Measurements from ENCODE around the gene CEP135.
"Not testable (repeated sequence)": the region's sequence is repeated elsewhere in the genome, so short reads cannot be mapped to it uniquely, and the experiment has no call there.

The CEP135 gene

DNA sequence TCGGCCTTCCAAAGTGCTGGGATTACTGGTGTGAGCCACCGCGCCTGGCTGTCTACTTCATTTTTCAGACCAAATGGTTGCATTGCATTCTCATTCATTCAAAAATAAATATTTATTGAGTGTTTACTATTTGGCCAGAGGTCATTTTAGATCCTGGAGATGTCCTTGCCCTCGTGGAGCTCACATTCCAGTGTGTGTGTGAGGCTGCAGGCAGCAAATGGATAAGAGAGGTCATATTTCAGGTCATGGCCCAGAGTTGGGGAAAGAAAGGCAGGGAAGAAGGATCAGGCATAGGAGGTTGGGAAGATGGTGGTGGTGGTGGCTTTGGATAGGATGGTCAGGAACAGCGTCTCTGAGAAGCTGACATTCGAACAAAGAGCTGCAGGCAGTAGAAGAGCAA, 119.1 kb downstream of the CEP135 start:
- TF ChIP-seq, protein P1, sequence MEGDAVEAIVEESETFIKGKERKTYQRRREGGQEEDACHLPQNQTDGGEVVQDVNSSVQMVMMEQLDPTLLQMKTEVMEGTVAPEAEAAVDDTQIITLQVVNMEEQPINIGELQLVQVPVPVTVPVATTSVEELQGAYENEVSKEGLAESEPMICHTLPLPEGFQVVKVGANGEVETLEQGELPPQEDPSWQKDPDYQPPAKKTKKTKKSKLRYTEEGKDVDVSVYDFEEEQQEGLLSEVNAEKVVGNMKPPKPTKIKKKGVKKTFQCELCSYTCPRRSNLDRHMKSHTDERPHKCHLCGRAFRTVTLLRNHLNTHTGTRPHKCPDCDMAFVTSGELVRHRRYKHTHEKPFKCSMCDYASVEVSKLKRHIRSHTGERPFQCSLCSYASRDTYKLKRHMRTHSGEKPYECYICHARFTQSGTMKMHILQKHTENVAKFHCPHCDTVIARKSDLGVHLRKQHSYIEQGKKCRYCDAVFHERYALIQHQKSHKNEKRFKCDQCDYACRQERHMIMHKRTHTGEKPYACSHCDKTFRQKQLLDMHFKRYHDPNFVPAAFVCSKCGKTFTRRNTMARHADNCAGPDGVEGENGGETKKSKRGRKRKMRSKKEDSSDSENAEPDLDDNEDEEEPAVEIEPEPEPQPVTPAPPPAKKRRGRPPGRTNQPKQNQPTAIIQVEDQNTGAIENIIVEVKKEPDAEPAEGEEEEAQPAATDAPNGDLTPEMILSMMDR (IDR thresholded peaks at IDR 0.05; ENCODE audit: low read depth, low read length) = no peak
- no peaks in the 10 kb centered on the region for H3K27me3 ChIP-seq
- no peak overlapping the region for H3K4me3 ChIP-seq (ENCODE audit: low read depth, low read length)
- H3K4me1 ChIP-seq = no peaks in the 10 kb centered on the region
- no peak for DNase-seq
- H3K9me3 ChIP-seq = no peaks in the 10 kb centered on the region; the same call in 1 of the 2 replicates
- peaks cover 12% of the 10 kb centered on the region for H3K36me3 ChIP-seq

DNA sequence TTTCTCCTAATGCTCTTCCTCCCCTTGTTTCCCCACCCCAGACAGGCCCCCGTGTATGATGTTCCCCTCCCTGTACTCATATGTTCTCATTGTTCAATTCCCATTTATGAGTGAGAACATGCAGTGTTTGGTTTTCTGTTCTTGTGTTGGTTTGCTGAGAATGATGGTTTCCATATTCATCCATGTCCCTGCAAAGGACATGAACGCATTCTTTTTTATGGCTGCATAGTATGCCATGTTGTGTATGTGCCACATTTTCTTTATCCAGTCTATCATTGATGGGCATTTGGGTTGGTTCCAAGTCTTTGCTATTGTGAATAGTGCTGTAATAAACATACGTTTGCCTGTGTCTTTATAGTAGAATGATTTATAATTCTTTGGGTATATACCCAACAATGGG, 124.0 kb downstream of the CEP135 start:
- H3K4me3 ChIP-seq (ENCODE audit: low read depth, low read length); H3K36me3 ChIP-seq; H3K27me3 ChIP-seq; H3K4me1 ChIP-seq; H3K9me3 ChIP-seq; DNase-seq: not testable (repeated sequence)

GRCh38 chr4:56077676-56078075, 128.9 kb downstream of the CEP135 start:
- no peak for DNase-seq
- H3K4me3 ChIP-seq (ENCODE audit: low read depth, low read length) = no peak overlapping the region
- H3K27me3 ChIP-seq = no peaks in the 10 kb centered on the region
- peaks cover 9% of the 10 kb centered on the region; the same call in 1 of the 2 replicates for H3K9me3 ChIP-seq
- H3K36me3 ChIP-seq = peaks cover 10% of the 10 kb centered on the region; the same call in 1 of the 2 replicates
- peaks cover 7% of the 10 kb centered on the region for H3K4me1 ChIP-seq
- TF ChIP-seq, protein P1 (IDR thresholded peaks at IDR 0.05; ENCODE audit: low read depth, low read length) = no peak

GRCh38 chr4:56078866-56079265, 130.1 kb downstream of the CEP135 start:
- Histone ChIP-seq H3K36me3 (peaks cover 10% of the 10 kb centered on the region; the same call in 1 of the 2 replicates), H3K27me3 (no peaks in the 10 kb centered on the region), H3K4me3 (ENCODE audit: low read depth, low read length) (no peak overlapping the region), H3K9me3 (peaks cover 9% of the 10 kb centered on the region; the same call in 1 of the 2 replicates), H3K4me1 (peaks cover 12% of the 10 kb centered on the region)
- TF ChIP-seq, protein P1 (IDR thresholded peaks at IDR 0.05; ENCODE audit: low read depth, low read length) = no peak
- DNase-seq = no peak

DNA sequence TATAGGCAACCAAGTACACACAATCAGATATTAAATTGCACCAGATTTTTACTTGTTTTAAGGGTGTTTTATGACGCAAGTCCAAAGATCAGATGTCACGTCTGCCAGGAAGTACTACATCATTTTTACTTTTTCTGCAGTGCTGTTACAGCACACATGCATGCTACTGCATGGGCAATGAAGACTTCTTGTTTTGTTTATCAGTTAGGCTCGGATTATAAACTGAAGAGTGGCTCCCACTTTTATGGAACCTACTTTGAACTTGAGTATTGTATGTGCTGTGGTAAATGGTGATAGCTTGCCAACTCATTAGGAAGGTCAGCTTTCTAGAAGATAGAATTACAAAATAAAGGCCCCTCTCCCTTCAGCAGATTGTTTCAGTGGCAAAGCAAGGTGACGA, 131.6 kb downstream of the CEP135 start:
- Histone ChIP-seq H3K4me3 (ENCODE audit: low read depth, low read length) (no peak overlapping the region), H3K9me3 (peaks cover 9% of the 10 kb centered on the region; the same call in 1 of the 2 replicates), H3K36me3 (peaks cover 10% of the 10 kb centered on the region; the same call in 1 of the 2 replicates), H3K4me1 (peaks cover 16% of the 10 kb centered on the region), H3K27me3 (no peaks in the 10 kb centered on the region)
- DNase-seq = no peak
- TF ChIP-seq, protein P1 (IDR thresholded peaks at IDR 0.05; ENCODE audit: low read depth, low read length) = no peak

DNA sequence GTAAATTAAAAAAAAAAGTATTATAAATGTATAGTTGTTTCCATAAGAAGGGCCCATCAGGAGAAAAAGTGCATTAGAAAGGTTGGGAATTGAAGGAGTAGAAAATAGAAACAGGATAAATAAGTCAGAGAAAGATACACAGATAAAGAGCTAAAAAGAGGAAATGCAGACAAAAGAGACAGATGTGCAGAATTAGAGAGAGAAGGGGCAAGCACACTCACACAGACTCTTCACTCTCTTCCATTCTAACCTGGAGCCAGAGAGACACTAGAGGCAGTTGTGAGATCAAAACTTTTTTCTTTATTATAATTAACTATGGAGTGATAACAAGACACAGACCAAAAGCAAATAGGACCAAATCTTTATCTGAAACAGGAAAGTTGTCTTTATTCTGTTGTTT, 134.1 kb downstream of the CEP135 start:
- Histone ChIP-seq H3K4me1 (peaks cover 26% of the 10 kb centered on the region), H3K27me3 (no peaks in the 10 kb centered on the region), H3K4me3 (ENCODE audit: low read depth, low read length) (no peak overlapping the region), H3K9me3 (peaks cover 4% of the 10 kb centered on the region; the same call in 1 of the 2 replicates), H3K36me3 (peaks cover 10% of the 10 kb centered on the region; the same call in 1 of the 2 replicates)
- DNase-seq = no peak
- TF ChIP-seq, protein P1 (IDR thresholded peaks at IDR 0.05; ENCODE audit: low read depth, low read length) = no peak
